ENCODE measurements around the gene SAG. TPM values are rescaled to one million over a fixed set of nuclear protein-coding genes. Genes with fewer than 3 reads are reported as not detected.

The SAG gene
- total and polyA plus RNA-seq, 2 of the 13 experiments (the other 11 are each of a cell fraction or from before 2014, with no cell fraction given) = not detected

DNA sequence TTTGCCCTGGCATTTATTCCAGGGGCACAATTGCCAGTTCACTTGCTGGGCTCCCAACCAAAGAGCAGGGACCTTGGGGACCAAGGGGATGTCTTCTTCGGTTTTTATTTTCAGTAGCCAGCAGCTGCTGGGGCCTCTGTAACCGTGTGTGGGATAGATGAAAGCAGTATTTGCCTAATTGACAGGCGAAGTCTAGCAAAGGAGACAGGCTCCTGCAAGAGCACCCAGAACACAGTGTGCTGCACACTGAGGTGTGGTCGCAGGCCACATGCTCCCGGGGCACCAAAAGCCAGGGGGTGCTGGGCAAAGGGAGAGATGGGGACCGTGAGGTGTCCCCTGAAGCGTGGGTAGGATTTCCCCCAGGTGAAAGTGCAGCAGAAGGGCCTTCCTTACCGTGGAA is 5.3 kb downstream of the SAG start:
- POLR2A ChIA-PET = no interaction called here
- WGBS (ENCODE audit: low lambda C conversion rate) = 3% methylated on average over 8 of the region's 8 CpGs

More for the DNA sequence above, 5.3 kb downstream of the SAG start:
- H3K27me3 ChIP-seq (ENCODE audit: control insufficient read depth in 1 of 2, insufficient read depth in 2 of 2, low read length in 2 of 2) = peaks cover 0 to 17% of the 10 kb centered on the region in 2 experiments; a peak in 1 of 5 replicates
- no peaks in the 10 kb centered on the region for H3K79me2 ChIP-seq (ENCODE audit: insufficient read depth, low read length)
- FAIRE-seq = no peak
- no peaks in the 10 kb centered on the region for H3K9me3 ChIP-seq (ENCODE audit: low read length)
- H3K4me1 ChIP-seq (ENCODE audit: insufficient read depth, low read length) = peaks cover 7% of the 10 kb centered on the region
- in situ Hi-C loops (cut with HindIII; ENCODE audit: extremely low pct_ligation_motif_present, low pct_unique_long_range_greater_than_20kb) (loop anchor here (25.0 kb wide), 1 partner anchor 524 kb away; no protein-coding TSS in a partner anchor), intact Hi-C loops (cut with micrococcal nuclease; ENCODE audit: unreplicated experiment) (no loop called here)
- no peaks in the 10 kb centered on the region for H3K36me3 ChIP-seq (replicated peaks in 1 of 2; ENCODE audit: control insufficient read depth in 1 of 2, insufficient read depth in 2 of 2, low read length in 2 of 2)
- no peak overlapping the region for H2AFZ ChIP-seq (ENCODE audit: low read length)
- peak; percentile 53 for ATAC-seq
- peak overlapping the region; percentile 25; the same call in 1 of the 2 replicates for H3K4me2 ChIP-seq (ENCODE audit: low read depth, low read length)
- no peak for DNase-seq (ENCODE audit: low spot score)
- no peak overlapping the region for H3K9ac ChIP-seq (ENCODE audit: insufficient read depth, low read depth, low read length)
- no peak overlapping the region for H3K4me3 ChIP-seq (replicated peaks in 1 of 3; ENCODE audit: insufficient read depth in 1 of 3, low read depth in 2 of 3, low read length in 3 of 3)
- H3K27ac ChIP-seq (ENCODE audit: extremely low read length, insufficient read depth, low read length) = no peak overlapping the region
- TF ChIP-seq ZNF713 (CRISPR knock-in tag; IDR thresholded peaks at IDR 0.05) = no peak
- TF ChIP-seq HCFC1 (IDR thresholded peaks at IDR 0.05; ENCODE audit: low read depth, low read length) = no peak
- no peak for TF ChIP-seq ZBTB8A (CRISPR knock-in tag; IDR thresholded peaks at IDR 0.05; ENCODE audit: borderline replicate concordance, low read depth)
- TF ChIP-seq, protein P1, sequence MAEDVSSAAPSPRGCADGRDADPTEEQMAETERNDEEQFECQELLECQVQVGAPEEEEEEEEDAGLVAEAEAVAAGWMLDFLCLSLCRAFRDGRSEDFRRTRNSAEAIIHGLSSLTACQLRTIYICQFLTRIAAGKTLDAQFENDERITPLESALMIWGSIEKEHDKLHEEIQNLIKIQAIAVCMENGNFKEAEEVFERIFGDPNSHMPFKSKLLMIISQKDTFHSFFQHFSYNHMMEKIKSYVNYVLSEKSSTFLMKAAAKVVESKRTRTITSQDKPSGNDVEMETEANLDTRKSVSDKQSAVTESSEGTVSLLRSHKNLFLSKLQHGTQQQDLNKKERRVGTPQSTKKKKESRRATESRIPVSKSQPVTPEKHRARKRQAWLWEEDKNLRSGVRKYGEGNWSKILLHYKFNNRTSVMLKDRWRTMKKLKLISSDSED (CRISPR knock-in tag; IDR thresholded peaks at IDR 0.05) = no peak
- no peak for TF ChIP-seq ZSCAN25 (CRISPR knock-in tag; IDR thresholded peaks at IDR 0.05)
- TF ChIP-seq PLRG1 (conservative IDR thresholded peaks at IDR 0.05) = no peak
- no peak for TF ChIP-seq ATAD3A (CRISPR knock-in tag; IDR thresholded peaks at IDR 0.05)
- TF ChIP-seq, protein P2, sequence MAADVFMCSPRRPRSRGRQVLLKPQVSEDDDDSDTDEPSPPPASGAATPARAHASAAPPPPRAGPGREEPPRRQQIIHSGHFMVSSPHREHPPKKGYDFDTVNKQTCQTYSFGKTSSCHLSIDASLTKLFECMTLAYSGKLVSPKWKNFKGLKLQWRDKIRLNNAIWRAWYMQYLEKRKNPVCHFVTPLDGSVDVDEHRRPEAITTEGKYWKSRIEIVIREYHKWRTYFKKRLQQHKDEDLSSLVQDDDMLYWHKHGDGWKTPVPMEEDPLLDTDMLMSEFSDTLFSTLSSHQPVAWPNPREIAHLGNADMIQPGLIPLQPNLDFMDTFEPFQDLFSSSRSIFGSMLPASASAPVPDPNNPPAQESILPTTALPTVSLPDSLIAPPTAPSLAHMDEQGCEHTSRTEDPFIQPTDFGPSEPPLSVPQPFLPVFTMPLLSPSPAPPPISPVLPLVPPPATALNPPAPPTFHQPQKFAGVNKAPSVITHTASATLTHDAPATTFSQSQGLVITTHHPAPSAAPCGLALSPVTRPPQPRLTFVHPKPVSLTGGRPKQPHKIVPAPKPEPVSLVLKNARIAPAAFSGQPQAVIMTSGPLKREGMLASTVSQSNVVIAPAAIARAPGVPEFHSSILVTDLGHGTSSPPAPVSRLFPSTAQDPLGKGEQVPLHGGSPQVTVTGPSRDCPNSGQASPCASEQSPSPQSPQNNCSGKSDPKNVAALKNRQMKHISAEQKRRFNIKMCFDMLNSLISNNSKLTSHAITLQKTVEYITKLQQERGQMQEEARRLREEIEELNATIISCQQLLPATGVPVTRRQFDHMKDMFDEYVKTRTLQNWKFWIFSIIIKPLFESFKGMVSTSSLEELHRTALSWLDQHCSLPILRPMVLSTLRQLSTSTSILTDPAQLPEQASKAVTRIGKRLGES (CRISPR knock-in tag; IDR thresholded peaks at IDR 0.05; ENCODE audit: borderline replicate concordance) = no peak
- no peak for TF ChIP-seq HMG20A (CRISPR knock-in tag; IDR thresholded peaks at IDR 0.05; ENCODE audit: borderline replicate concordance)
- no peak for TF ChIP-seq ZMYM2 (CRISPR knock-in tag; IDR thresholded peaks at IDR 0.05)
- no peak for TF ChIP-seq TCF7 (IDR thresholded peaks at IDR 0.05; ENCODE audit: low read depth)
- TF ChIP-seq, protein P3, sequence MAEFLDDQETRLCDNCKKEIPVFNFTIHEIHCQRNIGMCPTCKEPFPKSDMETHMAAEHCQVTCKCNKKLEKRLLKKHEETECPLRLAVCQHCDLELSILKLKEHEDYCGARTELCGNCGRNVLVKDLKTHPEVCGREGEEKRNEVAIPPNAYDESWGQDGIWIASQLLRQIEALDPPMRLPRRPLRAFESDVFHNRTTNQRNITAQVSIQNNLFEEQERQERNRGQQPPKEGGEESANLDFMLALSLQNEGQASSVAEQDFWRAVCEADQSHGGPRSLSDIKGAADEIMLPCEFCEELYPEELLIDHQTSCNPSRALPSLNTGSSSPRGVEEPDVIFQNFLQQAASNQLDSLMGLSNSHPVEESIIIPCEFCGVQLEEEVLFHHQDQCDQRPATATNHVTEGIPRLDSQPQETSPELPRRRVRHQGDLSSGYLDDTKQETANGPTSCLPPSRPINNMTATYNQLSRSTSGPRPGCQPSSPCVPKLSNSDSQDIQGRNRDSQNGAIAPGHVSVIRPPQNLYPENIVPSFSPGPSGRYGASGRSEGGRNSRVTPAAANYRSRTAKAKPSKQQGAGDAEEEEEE (CRISPR knock-in tag; IDR thresholded peaks at IDR 0.05; ENCODE audit: borderline replicate concordance) = no peak
- no peak for TF ChIP-seq FOXC1 (CRISPR knock-in tag; IDR thresholded peaks at IDR 0.05; ENCODE audit: borderline replicate concordance)
- no peak for TF ChIP-seq TCF12 (IDR thresholded peaks at IDR 0.05)
- no peak for TF ChIP-seq TCF12 (CRISPR knock-in tag; IDR thresholded peaks at IDR 0.05)
- CTCF ChIA-PET (ENCODE audit: low intra/inter-chr PET ratio, low total read pairs) = no interaction called here
- no TSS peak for BruUV-seq (replicated peaks)
- H4K20me1 ChIP-seq (ENCODE audit: insufficient read depth, low read length) = no peaks in the 10 kb centered on the region
